Activated T-helper 9 cell treated with anti-CD3 and anti-CD28 coated beads, Interleukin-2, amount 50 U/mL, for 16 hours (primary cell): Measurements from ENCODE around the gene C19orf67.

ENCODE experiments used
- DNase-seq: peaks from one replicate; pipeline ENCODE4 v3.0.0-alpha.2; 2020; ENCODE audit warnings: low read depth

C19orf67 gene

GRCh38 chr19:14081797-14082674, 3.5 kb downstream of the C19orf67 start:
- no peak for DNase-seq

- peak; percentile 98 for DNase-seq
Observed at GRCh38 chr19:14080887-14081796, 4.4 kb downstream of the C19orf67 start.

- DNase-seq = no peak
Observed at GRCh38 chr19:14078411-14078810, 7.2 kb downstream of the C19orf67 start.

GRCh38 chr19:14073925-14074838, 11.4 kb downstream of the C19orf67 start:
- DNase-seq = no peak

GRCh38 chr19:14073261-14073924, 12.2 kb downstream of the C19orf67 start:
- peak; percentile 69 for DNase-seq

GRCh38 chr19:14072535-14073260, 12.9 kb downstream of the C19orf67 start, which contains the start of gene MISP3:
Gene MISP3, plus strand, starts transcription at chr19:14072786. Its CDS starts 524 bp downstream, at chr19:14073310.
- DNase-seq = no peak

- DNase-seq = no peak
Observed at GRCh38 chr19:14070268-14071050, 15.1 kb downstream of the C19orf67 start.

- no peak for DNase-seq
Observed at GRCh38 chr19:14066134-14066533, 19.4 kb downstream of the C19orf67 start.

- DNase-seq = no peak
Observed at GRCh38 chr19:14063105-14063504, 22.5 kb downstream of the C19orf67 start.

- no peak for DNase-seq
Observed at GRCh38 chr19:14062558-14062855, 23.1 kb downstream of the C19orf67 start.

GRCh38 chr19:14061751-14062557, 23.6 kb downstream of the C19orf67 start, which contains the start of gene PALM3:
Gene PALM3, minus strand, starts transcription at chr19:14062076. Its CDS starts 96 bp downstream, at chr19:14061980.
- no peak for DNase-seq

GRCh38 chr19:14061081-14061749, 24.4 kb downstream of the C19orf67 start:
- DNase-seq = no peak

- no peak for DNase-seq
Observed at GRCh38 chr19:14059652-14060155, 25.9 kb downstream of the C19orf67 start.

- peak; percentile 21 for DNase-seq
Observed at GRCh38 chr19:14059093-14059480, 26.5 kb downstream of the C19orf67 start.

GRCh38 chr19:14058182-14059092, 27.1 kb downstream of the C19orf67 start:
- no peak for DNase-seq

- DNase-seq = no peak
Observed at GRCh38 chr19:14056741-14057356, 28.7 kb downstream of the C19orf67 start.
